GM23338 (cell line): ENCODE data around the gene TNFRSF6B.

Experiments
- CREB1 ChIP-seq: fragments of 250-450 bp; sonication (Bioruptor Pico); IDR thresholded peaks from 2 replicates; pipeline ENCODE4 v1.5.0; 2020; ENCODE audit warnings: low read depth, mild to moderate bottlenecking, moderate library complexity
- CTCF ChIP-seq, 2 experiments: fragments of 200-600 bp in 1 of 2; sonication (generic) in 1 of 2; conservative IDR thresholded peaks; 2 replicates each; pipeline versions ENCODE4 v1.5.1 to v1.6.1; 2016 to 2017; ENCODE audit warnings: antibody characterized with exemption in 2 of 2, low read depth in 2 of 2, mild to moderate bottlenecking in 2 of 2, moderate library complexity in 1 of 2
- EZH2 ChIP-seq: fragments of 200-600 bp; sonication (generic); IDR thresholded peaks from one replicate; pipeline ENCODE4 v1.8.0; 2017; ENCODE audit warnings: antibody characterized with exemption, mild to moderate bottlenecking, low read depth; ENCODE audit not compliant: unreplicated experiment
- EZH2phosphoT487 ChIP-seq: fragments of 200-600 bp; sonication (generic); IDR thresholded peaks from one replicate; pipeline ENCODE4 v1.8.1; 2018; ENCODE audit warnings: antibody characterized with exemption; ENCODE audit not compliant: unreplicated experiment
- JUNB ChIP-seq: IDR thresholded peaks from one replicate; pipeline ENCODE4 v1.6.1; 2016; ENCODE audit warnings: antibody characterized with exemption; ENCODE audit not compliant: unreplicated experiment
- NANOG ChIP-seq: IDR thresholded peaks from 2 replicates; pipeline ENCODE4 v1.6.1; 2016; ENCODE audit warnings: antibody characterized with exemption, borderline replicate concordance
- POLR2AphosphoS5 ChIP-seq: IDR thresholded peaks from 2 replicates; pipeline ENCODE4 v1.6.1; 2016; ENCODE audit warnings: antibody characterized with exemption, low read depth
- STAT1 ChIP-seq: IDR thresholded peaks from one replicate; pipeline ENCODE4 v1.6.1; 2016; ENCODE audit warnings: antibody characterized with exemption; ENCODE audit not compliant: unreplicated experiment
- ZNF114 ChIP-seq: fragments of 250-450 bp; sonication (Bioruptor Pico); IDR thresholded peaks from 2 replicates; pipeline ENCODE4 v1.5.0; 2020; ENCODE audit warnings: mild to moderate bottlenecking, moderate library complexity
- ZNF331 ChIP-seq: fragments of 250-450 bp; sonication (Bioruptor Pico); IDR thresholded peaks from 2 replicates; pipeline ENCODE4 v1.5.0; 2020; ENCODE audit warnings: low read depth, mild to moderate bottlenecking, moderate library complexity
- TF ChIP-seq, protein P1 (sequence below): IDR thresholded peaks from one replicate; pipeline ENCODE4 v1.6.1; 2018; ENCODE audit warnings: antibody characterized with exemption; ENCODE audit not compliant: unreplicated experiment
- TF ChIP-seq, protein P2 (sequence below): fragments of 250-450 bp; sonication (Bioruptor Pico); IDR thresholded peaks from 2 replicates; pipeline ENCODE4 v1.5.0; 2020; ENCODE audit warnings: mild to moderate bottlenecking, moderate library complexity
- TF ChIP-seq, protein P3 (sequence below): IDR thresholded peaks from 2 replicates; pipeline ENCODE4 v1.6.1; 2016; ENCODE audit warnings: antibody characterized with exemption

DNA sequence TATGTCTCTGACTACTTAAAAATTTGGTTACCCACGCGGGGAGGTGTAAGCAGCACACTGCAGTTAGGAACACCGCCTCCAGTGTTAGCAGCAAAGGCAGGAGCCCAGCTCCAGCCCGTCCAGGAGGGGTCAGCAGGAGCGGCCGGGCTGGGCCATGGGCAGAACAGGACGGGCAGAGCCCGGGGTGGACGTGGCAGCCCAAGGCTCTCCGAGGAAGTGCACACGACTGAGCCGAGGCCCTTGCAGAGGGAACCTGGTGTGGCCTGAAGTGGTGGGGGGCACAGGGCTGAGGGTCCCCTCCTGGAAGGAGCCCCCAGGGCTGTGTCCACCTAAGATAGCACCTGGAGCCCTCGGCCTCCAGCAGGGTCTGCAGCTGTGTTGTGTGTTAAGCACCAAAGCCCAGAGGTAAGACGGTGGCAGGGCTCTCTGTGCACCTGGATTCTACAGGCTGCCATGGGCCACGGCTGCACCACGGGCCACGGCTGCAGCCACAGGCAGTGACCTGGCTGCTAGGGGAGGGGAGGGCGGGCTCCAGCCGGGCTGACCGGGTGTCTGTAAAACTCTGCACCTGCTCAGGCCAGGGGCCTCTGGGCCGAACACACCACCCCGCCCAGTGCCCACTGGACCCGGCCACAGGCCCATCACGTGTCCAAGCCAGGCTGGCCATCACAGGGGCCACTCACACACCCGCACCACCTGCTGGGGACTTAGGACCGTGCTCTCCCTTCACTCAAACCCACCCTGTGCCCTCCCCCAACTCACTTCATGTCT, 49.7 kb downstream of the TNFRSF6B start:
- TF ChIP-seq CTCF (conservative IDR thresholded peaks at IDR 0.05; ENCODE audit: low read depth in 2 of 2) (no peak), POLR2AphosphoS5 (no peak), EZH2phosphoT487 (no peak), CREB1 (CRISPR knock-in tag) (no peak), EZH2 (no peak), JUNB (no peak), STAT1 (no peak), ZNF331 (no peak), ZNF114 (CRISPR knock-in tag) (no peak), NANOG (no peak)
- TF ChIP-seq, protein P1, sequence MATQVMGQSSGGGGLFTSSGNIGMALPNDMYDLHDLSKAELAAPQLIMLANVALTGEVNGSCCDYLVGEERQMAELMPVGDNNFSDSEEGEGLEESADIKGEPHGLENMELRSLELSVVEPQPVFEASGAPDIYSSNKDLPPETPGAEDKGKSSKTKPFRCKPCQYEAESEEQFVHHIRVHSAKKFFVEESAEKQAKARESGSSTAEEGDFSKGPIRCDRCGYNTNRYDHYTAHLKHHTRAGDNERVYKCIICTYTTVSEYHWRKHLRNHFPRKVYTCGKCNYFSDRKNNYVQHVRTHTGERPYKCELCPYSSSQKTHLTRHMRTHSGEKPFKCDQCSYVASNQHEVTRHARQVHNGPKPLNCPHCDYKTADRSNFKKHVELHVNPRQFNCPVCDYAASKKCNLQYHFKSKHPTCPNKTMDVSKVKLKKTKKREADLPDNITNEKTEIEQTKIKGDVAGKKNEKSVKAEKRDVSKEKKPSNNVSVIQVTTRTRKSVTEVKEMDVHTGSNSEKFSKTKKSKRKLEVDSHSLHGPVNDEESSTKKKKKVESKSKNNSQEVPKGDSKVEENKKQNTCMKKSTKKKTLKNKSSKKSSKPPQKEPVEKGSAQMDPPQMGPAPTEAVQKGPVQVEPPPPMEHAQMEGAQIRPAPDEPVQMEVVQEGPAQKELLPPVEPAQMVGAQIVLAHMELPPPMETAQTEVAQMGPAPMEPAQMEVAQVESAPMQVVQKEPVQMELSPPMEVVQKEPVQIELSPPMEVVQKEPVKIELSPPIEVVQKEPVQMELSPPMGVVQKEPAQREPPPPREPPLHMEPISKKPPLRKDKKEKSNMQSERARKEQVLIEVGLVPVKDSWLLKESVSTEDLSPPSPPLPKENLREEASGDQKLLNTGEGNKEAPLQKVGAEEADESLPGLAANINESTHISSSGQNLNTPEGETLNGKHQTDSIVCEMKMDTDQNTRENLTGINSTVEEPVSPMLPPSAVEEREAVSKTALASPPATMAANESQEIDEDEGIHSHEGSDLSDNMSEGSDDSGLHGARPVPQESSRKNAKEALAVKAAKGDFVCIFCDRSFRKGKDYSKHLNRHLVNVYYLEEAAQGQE, result no peak
- TF ChIP-seq, protein P2, sequence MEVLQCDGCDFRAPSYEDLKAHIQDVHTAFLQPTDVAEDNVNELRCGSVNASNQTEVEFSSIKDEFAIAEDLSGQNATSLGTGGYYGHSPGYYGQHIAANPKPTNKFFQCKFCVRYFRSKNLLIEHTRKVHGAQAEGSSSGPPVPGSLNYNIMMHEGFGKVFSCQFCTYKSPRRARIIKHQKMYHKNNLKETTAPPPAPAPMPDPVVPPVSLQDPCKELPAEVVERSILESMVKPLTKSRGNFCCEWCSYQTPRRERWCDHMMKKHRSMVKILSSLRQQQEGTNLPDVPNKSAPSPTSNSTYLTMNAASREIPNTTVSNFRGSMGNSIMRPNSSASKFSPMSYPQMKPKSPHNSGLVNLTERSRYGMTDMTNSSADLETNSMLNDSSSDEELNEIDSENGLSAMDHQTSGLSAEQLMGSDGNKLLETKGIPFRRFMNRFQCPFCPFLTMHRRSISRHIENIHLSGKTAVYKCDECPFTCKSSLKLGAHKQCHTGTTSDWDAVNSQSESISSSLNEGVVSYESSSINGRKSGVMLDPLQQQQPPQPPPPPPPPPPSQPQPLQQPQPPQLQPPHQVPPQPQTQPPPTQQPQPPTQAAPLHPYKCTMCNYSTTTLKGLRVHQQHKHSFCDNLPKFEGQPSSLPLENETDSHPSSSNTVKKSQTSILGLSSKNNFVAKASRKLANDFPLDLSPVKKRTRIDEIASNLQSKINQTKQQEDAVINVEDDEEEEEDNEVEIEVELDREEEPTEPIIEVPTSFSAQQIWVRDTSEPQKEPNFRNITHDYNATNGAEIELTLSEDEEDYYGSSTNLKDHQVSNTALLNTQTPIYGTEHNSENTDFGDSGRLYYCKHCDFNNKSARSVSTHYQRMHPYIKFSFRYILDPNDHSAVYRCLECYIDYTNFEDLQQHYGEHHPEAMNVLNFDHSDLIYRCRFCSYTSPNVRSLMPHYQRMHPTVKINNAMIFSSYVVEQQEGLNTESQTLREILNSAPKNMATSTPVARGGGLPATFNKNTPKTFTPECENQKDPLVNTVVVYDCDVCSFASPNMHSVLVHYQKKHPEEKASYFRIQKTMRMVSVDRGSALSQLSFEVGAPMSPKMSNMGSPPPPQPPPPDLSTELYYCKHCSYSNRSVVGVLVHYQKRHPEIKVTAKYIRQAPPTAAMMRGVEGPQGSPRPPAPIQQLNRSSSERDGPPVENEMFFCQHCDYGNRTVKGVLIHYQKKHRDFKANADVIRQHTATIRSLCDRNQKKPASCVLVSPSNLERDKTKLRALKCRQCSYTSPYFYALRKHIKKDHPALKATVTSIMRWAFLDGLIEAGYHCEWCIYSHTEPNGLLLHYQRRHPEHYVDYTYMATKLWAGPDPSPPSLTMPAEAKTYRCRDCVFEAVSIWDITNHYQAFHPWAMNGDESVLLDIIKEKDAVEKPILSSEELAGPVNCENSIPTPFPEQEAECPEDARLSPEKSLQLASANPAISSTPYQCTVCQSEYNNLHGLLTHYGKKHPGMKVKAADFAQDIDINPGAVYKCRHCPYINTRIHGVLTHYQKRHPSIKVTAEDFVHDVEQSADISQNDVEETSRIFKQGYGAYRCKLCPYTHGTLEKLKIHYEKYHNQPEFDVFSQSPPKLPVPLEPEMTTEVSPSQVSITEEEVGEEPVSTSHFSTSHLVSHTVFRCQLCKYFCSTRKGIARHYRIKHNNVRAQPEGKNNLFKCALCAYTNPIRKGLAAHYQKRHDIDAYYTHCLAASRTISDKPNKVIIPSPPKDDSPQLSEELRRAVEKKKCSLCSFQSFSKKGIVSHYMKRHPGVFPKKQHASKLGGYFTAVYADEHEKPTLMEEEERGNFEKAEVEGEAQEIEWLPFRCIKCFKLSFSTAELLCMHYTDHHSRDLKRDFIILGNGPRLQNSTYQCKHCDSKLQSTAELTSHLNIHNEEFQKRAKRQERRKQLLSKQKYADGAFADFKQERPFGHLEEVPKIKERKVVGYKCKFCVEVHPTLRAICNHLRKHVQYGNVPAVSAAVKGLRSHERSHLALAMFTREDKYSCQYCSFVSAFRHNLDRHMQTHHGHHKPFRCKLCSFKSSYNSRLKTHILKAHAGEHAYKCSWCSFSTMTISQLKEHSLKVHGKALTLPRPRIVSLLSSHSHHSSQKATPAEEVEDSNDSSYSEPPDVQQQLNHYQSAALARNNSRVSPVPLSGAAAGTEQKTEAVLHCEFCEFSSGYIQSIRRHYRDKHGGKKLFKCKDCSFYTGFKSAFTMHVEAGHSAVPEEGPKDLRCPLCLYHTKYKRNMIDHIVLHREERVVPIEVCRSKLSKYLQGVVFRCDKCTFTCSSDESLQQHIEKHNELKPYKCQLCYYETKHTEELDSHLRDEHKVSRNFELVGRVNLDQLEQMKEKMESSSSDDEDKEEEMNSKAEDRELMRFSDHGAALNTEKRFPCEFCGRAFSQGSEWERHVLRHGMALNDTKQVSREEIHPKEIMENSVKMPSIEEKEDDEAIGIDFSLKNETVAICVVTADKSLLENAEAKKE, result no peak
- TF ChIP-seq, protein P3, sequence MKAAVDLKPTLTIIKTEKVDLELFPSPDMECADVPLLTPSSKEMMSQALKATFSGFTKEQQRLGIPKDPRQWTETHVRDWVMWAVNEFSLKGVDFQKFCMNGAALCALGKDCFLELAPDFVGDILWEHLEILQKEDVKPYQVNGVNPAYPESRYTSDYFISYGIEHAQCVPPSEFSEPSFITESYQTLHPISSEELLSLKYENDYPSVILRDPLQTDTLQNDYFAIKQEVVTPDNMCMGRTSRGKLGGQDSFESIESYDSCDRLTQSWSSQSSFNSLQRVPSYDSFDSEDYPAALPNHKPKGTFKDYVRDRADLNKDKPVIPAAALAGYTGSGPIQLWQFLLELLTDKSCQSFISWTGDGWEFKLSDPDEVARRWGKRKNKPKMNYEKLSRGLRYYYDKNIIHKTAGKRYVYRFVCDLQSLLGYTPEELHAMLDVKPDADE, result no peak
